Mesendoderm (in vitro differentiated cells): Measurements from ENCODE around the gene GOT1.

Experiments
- DNase-seq: peaks from one replicate; pipeline ENCODE4 v3.0.0; 2013
- H2AK5ac ChIP-seq: 2 replicates; pipeline ENCODE4 v1.6.1; 2013; ENCODE audit warnings: low read length, inconsistent platforms
- H2BK120ac ChIP-seq: 2 replicates; pipeline ENCODE4 v1.6.1; 2013; ENCODE audit warnings: low read depth, mild to moderate bottlenecking, low read length, moderate library complexity, mixed read lengths
- H2BK15ac ChIP-seq: replicated peaks from 2 replicates; pipeline ENCODE4 v1.6.1; 2013; ENCODE audit warnings: low read depth, mild to moderate bottlenecking, moderate library complexity
- H2BK5ac ChIP-seq: 2 replicates; pipeline ENCODE4 v1.6.1; 2013; ENCODE audit warnings: low read length, inconsistent platforms
- H3K18ac ChIP-seq: 2 replicates; pipeline ENCODE4 v1.6.1; 2013; ENCODE audit warnings: mild to moderate bottlenecking, low read length, mixed read lengths
- H3K23ac ChIP-seq: one replicate; pipeline ENCODE4 v1.6.1; 2013; ENCODE audit warnings: low read length
- H3K27ac ChIP-seq: 2 replicates; pipeline ENCODE4 v1.5.1; 2013; ENCODE audit warnings: low read depth, mild to moderate bottlenecking, inconsistent platforms, low read length, moderate library complexity
- H3K27me3 ChIP-seq: 2 replicates; pipeline ENCODE4 v1.6.1; 2013; ENCODE audit warnings: low read length, control low read depth, mild to moderate bottlenecking, inconsistent platforms; ENCODE audit not compliant: insufficient read depth, poor library complexity
- H3K36me3 ChIP-seq: 2 replicates; pipeline ENCODE4 v1.6.1; 2013; ENCODE audit warnings: low read length, inconsistent platforms; ENCODE audit not compliant: control insufficient read depth, insufficient read depth
- H3K4ac ChIP-seq: one replicate; pipeline ENCODE4 v1.6.1; 2013; ENCODE audit warnings: low read depth, mild to moderate bottlenecking, low read length, moderate library complexity
- H3K4me1 ChIP-seq: 2 replicates; pipeline ENCODE4 v1.6.1; 2013; ENCODE audit warnings: low read depth, low read length, inconsistent platforms; ENCODE audit not compliant: control insufficient read depth
- H3K4me2 ChIP-seq: 2 replicates; pipeline ENCODE4 v1.6.1; 2013; ENCODE audit warnings: low read length
- H3K4me3 ChIP-seq: 2 replicates; pipeline ENCODE4 v1.5.1; 2013; ENCODE audit warnings: mild to moderate bottlenecking, low read length
- H3K56ac ChIP-seq: one replicate; pipeline ENCODE4 v1.6.1; 2013; ENCODE audit warnings: low read length
- H3K79me1 ChIP-seq: 2 replicates; pipeline ENCODE4 v1.6.1; 2013; ENCODE audit warnings: low read length, inconsistent platforms
- H3K79me2 ChIP-seq: 2 replicates; pipeline ENCODE4 v1.6.1; 2013; ENCODE audit warnings: mild to moderate bottlenecking, low read length; ENCODE audit not compliant: control insufficient read depth, insufficient read depth
- H3K9ac ChIP-seq: 2 replicates; pipeline ENCODE4 v1.6.1; 2013; ENCODE audit warnings: low read length, inconsistent platforms
- H4K5ac ChIP-seq: one replicate; pipeline ENCODE4 v1.6.1; 2013; ENCODE audit warnings: low read length
- H4K8ac ChIP-seq: one replicate; pipeline ENCODE4 v1.6.1; 2013; ENCODE audit warnings: low read depth, mild to moderate bottlenecking, control low read depth, low read length, moderate library complexity
- WGBS: extraction: QIAGEN DNeasy Blood & Tissue Kit; methylation state at CpG from one replicate; pipeline ENCODE4 v1.1.7; 2013; ENCODE audit warnings: low lambda C conversion rate, missing lambda C conversion rate; ENCODE audit not compliant: insufficient coverage; ENCODE audit errors: extremely low coverage; 5-methylcytosine and 5-hydroxymethylcytosine counted together

The GOT1 gene

DNA sequence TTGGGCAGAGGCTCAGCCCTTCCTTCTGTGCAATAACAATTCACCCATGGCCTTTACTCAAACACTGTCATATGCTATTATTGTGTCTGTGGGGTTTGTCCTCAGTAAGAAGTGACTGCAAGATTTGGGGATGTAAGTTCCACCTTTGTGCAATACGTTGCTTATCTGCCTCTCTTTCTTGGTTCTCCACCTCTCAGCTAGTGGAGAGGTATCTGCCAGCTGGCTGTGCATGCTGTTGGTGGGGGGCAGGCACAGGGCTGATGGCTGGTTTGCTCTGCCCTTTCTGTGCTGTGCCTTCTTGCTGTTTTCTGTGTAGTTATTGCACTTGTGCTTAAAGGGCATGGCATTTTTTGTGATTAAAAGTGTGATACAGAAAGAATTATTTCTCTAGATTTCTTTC, 65.1 kb downstream of the GOT1 start:
- Histone ChIP-seq H3K4me1 (peaks cover 7% of the 10 kb centered on the region), H2BK120ac (no peak overlapping the region), H4K8ac (no peak overlapping the region), H3K27ac (no peak overlapping the region), H4K5ac (no peak overlapping the region), H2AK5ac (no peak overlapping the region), H2BK5ac (no peak overlapping the region), H3K56ac (no peak overlapping the region), H3K79me1 (no peaks in the 10 kb centered on the region), H3K4ac (no peak overlapping the region), H3K23ac (no peak overlapping the region), H3K79me2 (no peaks in the 10 kb centered on the region), H3K18ac (no peak overlapping the region), H3K4me2 (no peak overlapping the region), H3K9ac (no peak overlapping the region), H2BK15ac (no peak overlapping the region), H3K27me3 (no peaks in the 10 kb centered on the region), H3K36me3 (no peaks in the 10 kb centered on the region), H3K4me3 (no peak overlapping the region)
- WGBS, result no CpG with 5 or more reads among the region's 1 CpG
- no peak for DNase-seq

DNA sequence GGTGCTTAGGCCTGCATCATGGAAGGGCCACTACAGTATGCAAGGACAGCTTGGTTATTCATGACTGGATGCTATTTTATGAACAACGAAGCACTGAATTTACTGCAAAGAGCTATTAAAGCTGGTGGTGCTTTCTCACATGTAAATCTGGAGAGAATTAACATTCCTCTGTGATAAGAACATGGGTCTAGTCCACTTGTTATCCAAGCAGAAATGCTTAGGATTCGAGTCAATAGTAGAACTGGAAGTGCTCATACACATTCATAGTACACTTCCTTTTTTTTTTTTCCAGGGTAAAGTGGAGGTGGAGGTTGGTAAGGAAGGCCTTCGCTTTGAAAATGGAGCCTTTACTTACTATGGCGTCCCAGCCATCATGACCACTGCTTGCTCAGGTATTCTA, 66.3 kb downstream of the GOT1 start:
- no peaks in the 10 kb centered on the region for H3K36me3 ChIP-seq
- H2BK5ac ChIP-seq, result no peak overlapping the region
- H3K4me1 ChIP-seq, result peaks cover 7% of the 10 kb centered on the region
- H3K79me2 ChIP-seq, result no peaks in the 10 kb centered on the region
- no peak overlapping the region for H2AK5ac ChIP-seq
- no CpG with 5 or more reads among the region's 4 CpGs for WGBS
- H2BK15ac ChIP-seq, result no peak overlapping the region
- no peak overlapping the region for H3K18ac ChIP-seq
- no peak overlapping the region for H4K8ac ChIP-seq
- no peak overlapping the region for H3K27ac ChIP-seq
- no peak for DNase-seq
- no peak overlapping the region for H3K4me2 ChIP-seq
- no peak overlapping the region for H2BK120ac ChIP-seq
- no peak overlapping the region for H4K5ac ChIP-seq
- no peak overlapping the region for H3K9ac ChIP-seq
- H3K23ac ChIP-seq, result no peak overlapping the region
- no peaks in the 10 kb centered on the region for H3K27me3 ChIP-seq
- H3K4me3 ChIP-seq, result no peak overlapping the region
- no peaks in the 10 kb centered on the region for H3K79me1 ChIP-seq
- H3K56ac ChIP-seq, result no peak overlapping the region
- no peak overlapping the region for H3K4ac ChIP-seq

DNA sequence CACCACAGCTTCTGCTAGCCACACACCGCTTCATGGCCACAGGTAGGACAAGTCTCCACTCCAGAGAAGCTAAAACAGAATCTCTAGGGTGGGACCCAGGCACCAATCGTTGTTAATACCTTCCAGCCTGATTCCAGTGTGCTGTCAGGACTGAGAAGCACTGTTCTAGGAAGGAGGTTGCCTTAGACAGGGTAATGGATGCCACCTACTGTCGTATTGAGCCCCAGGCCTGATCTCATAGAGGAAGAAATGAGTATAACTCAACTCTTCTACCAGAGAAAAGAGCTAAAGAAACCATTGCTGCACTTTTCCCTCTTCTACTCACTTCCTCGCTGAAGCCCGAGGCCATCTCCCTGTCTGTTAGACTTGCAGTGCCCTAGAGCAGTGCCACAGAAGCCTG, 69.5 kb downstream of the GOT1 start:
- Histone ChIP-seq H3K4me2 (no peak overlapping the region), H3K18ac (peak overlapping the region; percentile 13), H3K79me2 (no peaks in the 10 kb centered on the region), H3K36me3 (no peaks in the 10 kb centered on the region), H2BK15ac (no peak overlapping the region), H4K8ac (no peak overlapping the region), H2BK5ac (no peak overlapping the region), H3K4ac (no peak overlapping the region), H3K56ac (peak overlapping the region; percentile 22), H3K23ac (no peak overlapping the region), H3K27ac (no peak overlapping the region), H3K9ac (no peak overlapping the region), H2BK120ac (no peak overlapping the region), H3K4me1 (peaks cover 22% of the 10 kb centered on the region), H2AK5ac (peak overlapping the region; percentile 18), H3K27me3 (no peaks in the 10 kb centered on the region), H3K4me3 (no peak overlapping the region), H4K5ac (no peak overlapping the region), H3K79me1 (no peaks in the 10 kb centered on the region)
- WGBS, result no CpG with 5 or more reads among the region's 5 CpGs
- peak; percentile 30 for DNase-seq

DNA sequence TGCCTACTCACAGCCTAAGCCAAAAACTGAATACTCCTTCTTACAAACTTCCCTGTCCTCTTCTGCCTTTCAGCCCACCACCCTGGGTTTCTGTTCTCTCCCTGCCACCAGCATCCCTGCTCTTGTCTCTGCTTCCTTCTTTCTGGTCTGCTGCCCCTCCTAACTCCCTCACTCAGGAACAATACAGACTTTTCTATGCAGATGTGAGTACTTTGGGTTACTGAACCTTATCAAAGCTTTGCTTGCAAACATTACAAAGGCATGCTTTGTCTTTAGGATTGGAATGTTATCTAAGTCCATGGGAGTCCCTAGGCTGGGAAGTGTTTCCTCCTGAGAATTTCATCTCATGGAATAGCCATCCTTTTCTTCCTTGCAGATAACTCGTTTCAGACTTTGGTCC, 72.3 kb downstream of the GOT1 start:
- Histone ChIP-seq H4K5ac (no peak overlapping the region), H3K27ac (peak overlapping the region; percentile 81), H2BK15ac (no peak overlapping the region), H2AK5ac (no peak overlapping the region), H3K4me3 (no peak overlapping the region), H4K8ac (no peak overlapping the region), H3K36me3 (no peaks in the 10 kb centered on the region), H2BK5ac (peak overlapping the region; percentile 88), H3K4me2 (no peak overlapping the region), H2BK120ac (peak overlapping the region; percentile 4), H3K56ac (peak overlapping the region; percentile 84), H3K9ac (no peak overlapping the region), H3K4me1 (peaks cover 22% of the 10 kb centered on the region), H3K4ac (peak overlapping the region; percentile 89), H3K27me3 (no peaks in the 10 kb centered on the region), H3K79me2 (no peaks in the 10 kb centered on the region), H3K23ac (no peak overlapping the region), H3K79me1 (no peaks in the 10 kb centered on the region), H3K18ac (no peak overlapping the region)
- DNase-seq, result peak; percentile 95
- WGBS, result no CpG with 5 or more reads among the region's 1 CpG

DNA sequence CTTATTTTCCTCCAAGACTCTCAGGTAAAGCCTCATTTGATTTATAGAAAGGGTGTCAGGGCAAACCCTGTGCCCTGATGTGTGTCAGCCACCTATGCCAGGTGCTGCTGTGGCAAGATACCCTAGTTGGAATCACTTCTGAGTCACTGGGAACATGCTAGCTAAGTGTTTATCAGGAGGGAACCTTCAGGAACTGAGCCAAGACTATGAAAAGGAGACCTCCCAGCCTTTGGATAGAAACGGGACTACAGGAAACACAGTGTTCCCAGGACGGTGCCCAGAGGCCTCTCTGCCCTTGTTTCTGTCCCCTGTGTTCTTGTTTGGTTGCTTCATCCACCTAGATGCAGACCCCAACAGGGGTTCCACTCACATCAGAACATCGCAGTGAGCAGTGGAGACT, 72.7 kb downstream of the GOT1 start:
- H3K4me2 ChIP-seq, result no peak overlapping the region
- no peak overlapping the region for H3K23ac ChIP-seq
- H3K9ac ChIP-seq, result peak overlapping the region; percentile 0
- no peak for DNase-seq
- H3K4me3 ChIP-seq, result no peak overlapping the region
- peak overlapping the region; percentile 4 for H2BK120ac ChIP-seq
- H3K36me3 ChIP-seq, result no peaks in the 10 kb centered on the region
- peak overlapping the region; percentile 55 for H3K27ac ChIP-seq
- H2BK15ac ChIP-seq, result no peak overlapping the region
- H3K27me3 ChIP-seq, result no peaks in the 10 kb centered on the region
- peak overlapping the region; percentile 89 for H3K4ac ChIP-seq
- no CpG with 5 or more reads among the region's 3 CpGs for WGBS
- H3K4me1 ChIP-seq, result peaks cover 22% of the 10 kb centered on the region
- H3K79me1 ChIP-seq, result no peaks in the 10 kb centered on the region
- peak overlapping the region; percentile 88 for H2BK5ac ChIP-seq
- H3K79me2 ChIP-seq, result no peaks in the 10 kb centered on the region
- H4K8ac ChIP-seq, result no peak overlapping the region
- H2AK5ac ChIP-seq, result peak overlapping the region; percentile 14
- peak overlapping the region; percentile 54 for H3K18ac ChIP-seq
- peak overlapping the region; percentile 84 for H3K56ac ChIP-seq
- no peak overlapping the region for H4K5ac ChIP-seq

DNA sequence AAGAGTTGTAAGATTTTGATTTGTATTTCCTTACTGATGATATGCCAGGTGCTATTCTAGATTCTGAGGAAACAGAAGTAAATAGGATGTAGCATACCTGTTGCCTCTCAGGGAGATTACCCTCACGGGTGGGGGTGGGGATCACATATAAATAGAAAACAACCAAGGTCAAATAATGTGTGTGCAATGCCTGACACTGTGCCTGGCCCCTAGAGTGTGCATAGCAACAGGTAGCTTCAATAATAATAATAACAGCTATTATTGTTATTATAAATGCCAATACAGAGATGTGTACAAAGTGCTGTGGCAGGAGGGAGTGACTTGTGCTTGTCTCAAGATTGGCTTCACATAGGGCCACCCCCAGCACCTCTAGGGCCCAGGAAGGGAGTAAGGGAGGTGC, 77.2 kb downstream of the GOT1 start:
- no CpG with 5 or more reads among the region's 1 CpG for WGBS
- no peak for DNase-seq
- Histone ChIP-seq H2AK5ac (no peak overlapping the region), H2BK15ac (no peak overlapping the region), H3K9ac (no peak overlapping the region), H2BK5ac (no peak overlapping the region), H3K18ac (no peak overlapping the region), H4K5ac (no peak overlapping the region), H3K79me1 (no peaks in the 10 kb centered on the region), H3K4me2 (no peak overlapping the region), H3K4me1 (peaks cover 12% of the 10 kb centered on the region), H3K23ac (no peak overlapping the region), H4K8ac (no peak overlapping the region), H3K56ac (no peak overlapping the region), H3K36me3 (no peaks in the 10 kb centered on the region), H2BK120ac (no peak overlapping the region), H3K79me2 (no peaks in the 10 kb centered on the region), H3K27me3 (no peaks in the 10 kb centered on the region), H3K4ac (no peak overlapping the region), H3K27ac (no peak overlapping the region), H3K4me3 (no peak overlapping the region)
